LNCAP (cell line): ENCODE measurements around the gene RAB1B.

Experiments used
- TF ChIP-seq, protein P1 (sequence below): fragments of 450-650 bp; IDR thresholded peaks from 2 replicates; pipeline ENCODE4 v1.5.1; 2017; ENCODE audit warnings: mild to moderate bottlenecking

RAB1B gene

DNA sequence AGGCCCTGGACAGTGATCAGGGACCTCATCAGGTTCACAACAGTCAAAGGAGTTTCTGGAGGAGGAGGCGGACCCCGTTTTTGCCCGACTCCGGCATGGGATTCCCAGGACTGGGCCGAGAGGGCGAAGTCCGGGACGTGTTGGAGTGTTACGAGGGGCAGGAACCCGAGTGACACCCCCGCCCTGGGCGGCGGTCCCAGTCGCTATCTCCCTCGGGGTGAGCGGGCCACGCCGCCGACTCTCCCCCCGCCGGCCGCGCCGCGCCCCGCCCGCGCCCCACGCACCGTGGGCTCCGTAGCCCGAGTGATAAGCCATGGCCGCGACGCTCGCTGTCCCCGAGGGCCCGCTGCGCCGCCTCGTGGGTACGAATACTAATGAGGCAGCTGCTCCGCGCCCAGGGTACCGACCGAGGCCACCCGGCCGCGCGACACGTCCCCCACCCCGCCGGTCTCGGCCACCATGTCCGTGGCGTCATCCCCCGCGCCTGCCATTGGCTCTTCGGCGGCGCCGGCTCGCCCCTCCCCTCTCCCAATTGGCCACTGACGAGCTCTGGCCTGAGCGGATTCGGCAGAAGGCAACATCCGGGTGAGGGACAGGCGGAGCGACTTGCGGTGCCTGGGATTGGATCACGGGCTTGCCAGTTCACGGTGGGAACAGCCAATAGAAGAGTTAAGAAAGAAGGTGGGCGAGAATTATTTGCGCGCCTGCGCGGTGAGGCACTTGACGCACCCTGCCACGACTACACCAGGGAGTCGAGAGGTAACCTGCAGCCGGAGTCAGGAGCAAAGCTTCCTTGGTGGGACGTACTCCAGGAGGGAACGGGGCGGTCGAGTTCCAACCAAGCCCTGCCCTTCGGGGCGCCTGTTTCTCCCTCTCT, 20.5 kb downstream of the RAB1B start, which contains the start of gene YIF1A:
YIF1A (minus strand) TSS at position 473 of the 877 bp plus-strand sequence; CDS start at position 315, 158 bp downstream.
- TF ChIP-seq, protein P1, sequence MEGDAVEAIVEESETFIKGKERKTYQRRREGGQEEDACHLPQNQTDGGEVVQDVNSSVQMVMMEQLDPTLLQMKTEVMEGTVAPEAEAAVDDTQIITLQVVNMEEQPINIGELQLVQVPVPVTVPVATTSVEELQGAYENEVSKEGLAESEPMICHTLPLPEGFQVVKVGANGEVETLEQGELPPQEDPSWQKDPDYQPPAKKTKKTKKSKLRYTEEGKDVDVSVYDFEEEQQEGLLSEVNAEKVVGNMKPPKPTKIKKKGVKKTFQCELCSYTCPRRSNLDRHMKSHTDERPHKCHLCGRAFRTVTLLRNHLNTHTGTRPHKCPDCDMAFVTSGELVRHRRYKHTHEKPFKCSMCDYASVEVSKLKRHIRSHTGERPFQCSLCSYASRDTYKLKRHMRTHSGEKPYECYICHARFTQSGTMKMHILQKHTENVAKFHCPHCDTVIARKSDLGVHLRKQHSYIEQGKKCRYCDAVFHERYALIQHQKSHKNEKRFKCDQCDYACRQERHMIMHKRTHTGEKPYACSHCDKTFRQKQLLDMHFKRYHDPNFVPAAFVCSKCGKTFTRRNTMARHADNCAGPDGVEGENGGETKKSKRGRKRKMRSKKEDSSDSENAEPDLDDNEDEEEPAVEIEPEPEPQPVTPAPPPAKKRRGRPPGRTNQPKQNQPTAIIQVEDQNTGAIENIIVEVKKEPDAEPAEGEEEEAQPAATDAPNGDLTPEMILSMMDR: no peak

DNA sequence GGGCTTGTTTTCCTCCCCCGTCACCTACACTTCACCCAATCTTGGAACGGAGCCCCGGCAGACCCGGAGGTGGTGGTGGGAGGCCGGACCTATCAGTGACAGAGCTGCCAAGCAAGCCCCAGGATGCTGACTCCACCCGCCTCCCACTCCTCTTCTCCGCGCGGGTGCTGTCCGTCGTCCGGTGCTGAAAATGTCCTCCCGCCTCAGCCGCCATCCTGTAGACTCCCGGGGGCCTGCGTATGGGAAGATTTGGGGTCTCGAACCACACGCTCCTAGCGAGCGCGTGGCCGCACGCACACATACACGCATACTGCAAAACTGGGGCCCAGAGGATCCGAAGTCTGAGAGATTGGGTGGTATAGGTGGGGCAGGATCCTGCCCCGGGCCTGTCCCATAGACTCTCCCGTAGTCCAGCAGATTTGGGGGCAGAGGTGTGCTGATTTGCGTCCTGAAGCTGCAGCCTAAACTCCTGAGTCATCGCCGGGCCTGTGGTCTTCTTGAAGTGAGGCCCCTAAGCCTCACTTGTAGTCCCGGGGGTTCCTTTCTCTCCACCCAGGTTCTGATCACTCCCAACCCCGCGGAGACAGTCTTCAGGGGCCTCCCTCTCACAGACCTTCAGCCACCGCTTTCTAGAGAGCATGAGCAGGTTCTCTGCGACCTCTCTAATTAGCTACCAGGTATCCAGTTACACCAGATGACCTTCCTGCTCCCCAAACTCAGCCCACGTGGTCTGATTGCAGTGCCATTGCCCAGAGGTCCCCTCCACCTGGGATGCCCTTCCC, 21.3 kb downstream of the RAB1B start:
- TF ChIP-seq, protein P1: no peak

DNA sequence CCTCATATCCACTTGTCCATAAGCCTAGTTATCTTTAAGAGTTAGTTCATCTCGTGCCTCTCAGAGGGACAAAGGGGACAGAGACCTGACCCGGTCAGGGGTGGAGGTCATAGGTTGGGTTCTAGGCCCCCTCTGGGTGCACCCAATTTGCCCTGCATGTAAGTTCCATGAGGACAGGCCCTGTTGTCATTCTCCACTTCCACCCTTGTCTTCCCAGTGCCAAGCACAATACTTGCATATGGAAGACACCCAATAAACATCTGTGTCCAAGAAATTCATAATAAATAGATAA, 21.8 kb downstream of the RAB1B start:
- TF ChIP-seq, protein P1: no peak

- TF ChIP-seq, protein P1: no peak
These were observed 22.9 kb downstream of the RAB1B start for GRCh38 chr11:66291303-66291705.

DNA sequence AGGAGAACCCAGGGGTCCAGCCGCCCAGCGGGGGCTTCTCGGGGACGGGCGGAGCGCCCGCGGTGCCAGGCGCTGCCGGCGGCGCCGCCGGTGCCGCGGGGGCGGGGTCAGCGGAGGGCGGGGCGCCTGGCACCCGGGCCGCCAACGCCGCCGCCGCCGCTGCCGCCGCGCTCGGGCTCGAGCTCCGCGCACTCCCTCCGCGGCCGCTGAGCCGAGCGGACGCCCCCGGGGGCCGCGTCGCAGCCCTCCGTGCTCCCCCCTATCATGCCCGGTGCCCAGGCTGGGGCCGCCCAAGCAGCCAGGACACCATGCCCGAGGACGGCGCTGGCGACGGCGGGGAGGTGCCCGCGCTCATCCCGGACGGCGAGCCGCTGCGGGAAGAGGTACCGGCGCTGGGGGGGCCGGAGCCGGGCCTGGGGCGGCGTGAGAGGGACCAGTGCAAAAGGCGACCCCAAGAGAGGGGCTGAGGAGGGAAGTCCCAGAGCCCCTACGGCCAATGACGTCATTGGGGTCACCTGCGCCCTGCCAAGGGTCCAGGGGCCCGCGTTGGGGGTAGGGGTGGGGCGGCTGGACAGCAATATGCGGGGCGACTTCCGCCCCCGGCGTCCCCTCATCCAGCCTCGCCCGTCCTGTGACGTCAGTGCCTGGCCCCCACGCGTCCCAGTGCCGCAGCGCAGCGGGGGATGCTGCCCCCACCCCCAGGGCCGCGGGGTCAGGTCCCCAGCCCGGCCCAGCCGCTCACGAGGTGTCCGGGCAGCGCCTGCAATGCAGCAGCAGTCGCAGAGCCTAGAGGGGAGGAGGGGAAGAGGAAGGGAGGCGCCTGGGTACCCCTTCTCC, 23.5 kb downstream of the RAB1B start, which contains the start of gene TMEM151A:
TMEM151A (plus strand) TSS at position 189 of the 837 bp plus-strand sequence; CDS start at position 309, 120 bp downstream.
- TF ChIP-seq, protein P1: no peak

DNA sequence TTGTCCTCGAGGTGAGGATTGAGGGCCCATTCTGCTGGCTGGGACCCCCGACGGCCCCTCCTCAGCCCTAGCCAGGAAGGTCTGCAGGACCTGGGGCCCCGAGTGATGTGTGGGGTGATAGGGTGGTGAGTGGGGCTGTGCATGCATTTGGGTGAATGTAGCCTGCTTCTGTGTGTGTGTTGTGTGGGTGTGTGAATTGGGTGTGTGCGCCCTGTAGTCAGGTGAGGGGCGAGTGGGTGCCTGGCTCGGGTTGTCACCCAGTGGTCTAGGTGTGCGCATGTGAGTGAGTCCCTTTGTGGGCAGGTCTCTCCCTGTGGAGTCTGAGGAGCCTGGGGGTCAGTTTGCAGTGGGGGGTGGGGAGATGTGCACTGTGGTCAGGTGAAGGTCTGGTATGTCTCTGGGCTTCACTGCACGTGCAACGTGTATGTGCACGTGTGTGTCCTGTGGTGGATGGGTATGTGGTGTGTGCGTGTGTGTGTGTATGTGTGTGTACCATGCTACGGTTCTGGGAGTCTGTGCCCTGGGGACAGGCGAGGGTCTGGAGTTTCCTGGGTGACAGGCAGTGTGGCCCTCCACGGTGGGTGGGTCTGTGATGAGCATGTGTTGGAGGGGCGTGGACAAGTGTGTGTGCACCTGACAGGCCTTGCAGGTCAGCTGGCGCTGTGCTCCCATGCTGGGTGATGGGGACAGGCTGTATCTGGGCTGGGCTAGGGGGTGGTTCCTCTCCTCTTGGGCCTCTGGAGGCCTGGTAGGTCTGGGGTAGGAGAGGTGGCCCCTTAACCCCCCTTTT, 24.3 kb downstream of the RAB1B start:
- TF ChIP-seq, protein P1: no peak
